Hepatocyte (in vitro differentiated cells): ENCODE data around the gene UBN1.

Experiments
- EZH2 ChIP-seq: fragments of 200-600 bp; sonication (generic); IDR thresholded peaks from 2 replicates; pipeline ENCODE4 v1.6.1; 2016; ENCODE audit warnings: antibody characterized with exemption, mild to moderate bottlenecking, borderline replicate concordance
- EZH2phosphoT487 ChIP-seq: fragments of 200-600 bp; sonication (generic); IDR thresholded peaks from one replicate; pipeline ENCODE4 v1.6.1; 2018; ENCODE audit warnings: antibody characterized with exemption, mild to moderate bottlenecking, low read depth, moderate library complexity; ENCODE audit not compliant: unreplicated experiment, severe bottlenecking
- TF ChIP-seq, protein P1 (sequence below): fragments of 200-600 bp; sonication (generic); IDR thresholded peaks from 2 replicates; pipeline ENCODE4 v1.5.1; 2016; ENCODE audit warnings: antibody characterized with exemption, mild to moderate bottlenecking; ENCODE audit not compliant: poor library complexity

DNA sequence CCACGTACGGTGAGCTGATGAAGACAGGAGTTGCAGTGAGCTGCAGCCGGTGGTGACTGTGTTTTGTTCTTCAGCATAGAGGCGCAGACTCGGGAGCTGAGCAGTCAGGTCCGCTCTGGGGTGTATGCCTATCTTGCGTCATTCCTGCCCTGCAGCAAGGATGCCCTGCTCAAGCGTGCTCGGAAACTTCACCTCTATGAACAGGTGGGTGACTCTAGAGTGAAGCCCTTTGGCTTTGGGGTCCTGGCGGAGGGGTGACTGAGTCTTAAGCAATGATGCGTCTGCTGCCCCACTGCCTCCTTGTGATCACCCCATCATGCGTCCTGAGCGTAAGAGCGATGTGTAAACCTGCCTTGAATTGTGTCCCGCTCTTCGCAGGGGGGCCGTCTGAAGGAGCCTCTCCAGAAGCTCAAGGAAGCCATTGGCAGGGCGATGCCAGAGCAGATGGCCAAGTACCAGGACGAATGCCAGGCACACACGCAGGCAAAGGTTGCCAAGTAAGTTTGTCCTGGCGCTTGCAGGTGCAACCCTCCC is 22.9 kb downstream of the UBN1 start:
- TF ChIP-seq, protein P1, sequence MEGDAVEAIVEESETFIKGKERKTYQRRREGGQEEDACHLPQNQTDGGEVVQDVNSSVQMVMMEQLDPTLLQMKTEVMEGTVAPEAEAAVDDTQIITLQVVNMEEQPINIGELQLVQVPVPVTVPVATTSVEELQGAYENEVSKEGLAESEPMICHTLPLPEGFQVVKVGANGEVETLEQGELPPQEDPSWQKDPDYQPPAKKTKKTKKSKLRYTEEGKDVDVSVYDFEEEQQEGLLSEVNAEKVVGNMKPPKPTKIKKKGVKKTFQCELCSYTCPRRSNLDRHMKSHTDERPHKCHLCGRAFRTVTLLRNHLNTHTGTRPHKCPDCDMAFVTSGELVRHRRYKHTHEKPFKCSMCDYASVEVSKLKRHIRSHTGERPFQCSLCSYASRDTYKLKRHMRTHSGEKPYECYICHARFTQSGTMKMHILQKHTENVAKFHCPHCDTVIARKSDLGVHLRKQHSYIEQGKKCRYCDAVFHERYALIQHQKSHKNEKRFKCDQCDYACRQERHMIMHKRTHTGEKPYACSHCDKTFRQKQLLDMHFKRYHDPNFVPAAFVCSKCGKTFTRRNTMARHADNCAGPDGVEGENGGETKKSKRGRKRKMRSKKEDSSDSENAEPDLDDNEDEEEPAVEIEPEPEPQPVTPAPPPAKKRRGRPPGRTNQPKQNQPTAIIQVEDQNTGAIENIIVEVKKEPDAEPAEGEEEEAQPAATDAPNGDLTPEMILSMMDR: no peak
- no peak for TF ChIP-seq EZH2
- no peak for TF ChIP-seq EZH2phosphoT487
